T-helper 22 cell (primary cell): ENCODE measurements around the gene MRFAP1L1.
"Not testable (repeated sequence)": the region's sequence is repeated elsewhere in the genome, so short reads cannot be mapped to it uniquely, and the experiment has no call there.

Experiments
- DNase-seq: peaks from one replicate; pipeline ENCODE4 v3.0.0-alpha.2; 2020; ENCODE audit warnings: low read depth

MRFAP1L1 gene

DNA sequence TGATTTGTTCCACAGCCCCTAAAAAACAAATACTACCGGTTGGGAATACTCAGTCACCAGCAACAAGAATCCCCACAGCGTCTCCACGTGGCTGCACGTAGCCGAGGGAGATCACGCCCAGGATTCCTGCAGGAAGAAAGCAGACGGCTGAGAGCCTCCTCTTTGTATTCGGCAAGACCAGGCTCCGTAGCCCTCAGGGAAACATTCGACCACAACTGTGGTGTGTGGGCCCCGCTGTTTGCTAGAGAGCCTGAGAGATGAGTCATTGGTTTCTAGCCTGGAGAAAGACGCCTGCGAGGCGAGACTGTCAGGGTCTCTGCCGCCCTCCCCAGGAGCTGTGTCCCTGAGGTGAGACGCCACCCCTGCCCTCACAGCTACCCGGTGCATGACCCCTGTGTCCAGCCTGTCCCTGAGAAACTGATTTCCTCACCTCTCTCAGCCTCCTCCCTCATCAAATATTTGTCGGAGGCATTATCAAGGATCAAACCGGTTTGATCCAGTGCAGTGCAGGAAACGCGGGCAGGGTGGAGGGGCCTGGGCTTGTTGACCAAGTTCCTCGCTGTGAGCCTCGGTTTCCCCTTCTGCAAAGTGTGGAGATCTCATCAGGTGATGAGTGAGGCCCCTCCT, 20.7 kb downstream of the MRFAP1L1 start:
- DNase-seq, result peak; percentile 68

DNA sequence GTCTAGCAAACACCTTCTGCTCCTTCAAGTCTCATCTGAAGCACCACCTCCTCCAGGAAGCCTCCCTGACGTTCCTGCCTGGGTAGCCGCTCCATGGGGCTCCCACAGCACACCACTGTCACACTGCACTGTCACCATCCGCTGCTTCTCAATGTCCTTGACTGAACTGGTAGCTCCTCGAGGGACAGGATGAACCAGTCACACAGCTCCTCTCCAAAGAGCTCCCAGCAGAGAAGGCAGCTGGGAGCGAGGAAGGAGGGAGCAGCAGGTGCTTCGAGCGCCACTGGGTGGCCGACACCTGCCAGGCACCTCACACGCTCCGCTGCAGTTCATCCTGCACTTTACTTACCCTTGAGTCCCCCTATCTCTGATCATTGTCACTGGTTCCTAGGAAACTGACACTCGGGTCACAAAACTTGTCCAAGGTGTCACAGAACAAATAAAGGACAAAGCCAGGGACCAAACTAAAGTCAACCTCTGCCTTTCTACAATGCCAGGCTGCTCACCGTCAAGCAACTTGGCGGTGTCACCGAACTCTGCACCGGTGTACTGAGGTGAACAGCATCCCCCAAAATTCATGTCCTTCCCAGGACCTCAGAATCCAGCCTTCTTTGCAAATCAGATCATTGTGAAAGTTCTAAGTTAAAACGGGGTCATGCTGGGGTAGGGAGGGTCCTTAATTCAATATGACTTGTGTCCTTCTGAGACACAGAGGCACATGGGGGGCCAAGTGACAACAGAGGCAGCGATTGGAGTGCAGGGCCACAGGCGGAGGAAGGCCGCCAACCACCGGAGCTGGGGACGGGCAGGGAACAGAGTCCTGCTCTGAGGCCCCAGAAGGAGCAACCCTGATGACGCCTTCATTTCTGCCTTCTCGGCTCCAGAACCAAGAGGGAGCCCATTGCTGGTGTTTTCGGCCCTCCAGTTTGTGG, 21.5 kb downstream of the MRFAP1L1 start:
- DNase-seq, result no peak

GRCh38 chr4:6686104-6686787, 23.4 kb downstream of the MRFAP1L1 start:
- DNase-seq, result no peak

DNA sequence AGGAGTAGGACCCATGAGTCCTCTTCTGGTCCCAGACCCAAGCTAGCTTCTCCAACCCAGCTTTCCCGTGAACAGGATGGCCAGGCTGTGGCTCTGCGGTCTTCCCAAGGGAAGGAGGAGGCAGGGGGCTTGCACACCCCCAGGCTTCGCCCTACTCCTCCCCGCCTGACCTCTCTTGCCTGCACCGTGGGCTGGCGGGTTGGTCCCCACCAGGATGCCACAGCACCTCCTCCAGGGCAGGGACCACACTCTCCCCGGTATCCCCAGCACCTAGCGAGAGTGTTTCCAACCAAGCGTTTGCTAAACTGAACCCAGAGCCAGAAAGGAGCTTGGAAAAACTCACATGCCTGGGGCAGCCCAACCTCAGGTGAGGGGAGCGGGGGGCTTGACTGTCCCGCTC, 25.0 kb downstream of the MRFAP1L1 start:
- DNase-seq, result no peak

- no peak for DNase-seq
Measured at GRCh38 chr4:6682862-6683590, 26.6 kb downstream of the MRFAP1L1 start.

DNA sequence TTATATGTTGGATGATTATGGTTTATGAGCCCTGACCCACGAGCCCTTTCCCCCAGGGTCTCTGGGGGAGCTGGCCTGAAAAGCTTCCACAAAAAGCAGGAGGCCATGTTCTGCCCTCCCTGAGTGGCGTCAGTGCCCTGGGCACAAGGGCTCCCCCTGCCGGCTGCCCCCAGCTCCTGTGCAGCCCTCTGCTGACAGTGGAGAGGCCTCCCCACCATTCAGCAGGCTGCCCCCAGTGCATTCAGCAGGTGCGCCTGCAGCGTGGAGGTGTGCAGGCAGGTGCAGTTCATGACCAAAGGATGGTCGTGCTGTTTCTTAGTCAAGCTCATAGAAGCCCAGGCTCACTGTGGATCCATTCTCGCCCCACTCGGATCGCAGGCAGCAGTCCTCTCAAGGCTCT, 28.5 kb downstream of the MRFAP1L1 start:
- DNase-seq, result no peak

GRCh38 chr4:6680372-6681034, 29.2 kb downstream of the MRFAP1L1 start:
- DNase-seq, result no peak

DNA sequence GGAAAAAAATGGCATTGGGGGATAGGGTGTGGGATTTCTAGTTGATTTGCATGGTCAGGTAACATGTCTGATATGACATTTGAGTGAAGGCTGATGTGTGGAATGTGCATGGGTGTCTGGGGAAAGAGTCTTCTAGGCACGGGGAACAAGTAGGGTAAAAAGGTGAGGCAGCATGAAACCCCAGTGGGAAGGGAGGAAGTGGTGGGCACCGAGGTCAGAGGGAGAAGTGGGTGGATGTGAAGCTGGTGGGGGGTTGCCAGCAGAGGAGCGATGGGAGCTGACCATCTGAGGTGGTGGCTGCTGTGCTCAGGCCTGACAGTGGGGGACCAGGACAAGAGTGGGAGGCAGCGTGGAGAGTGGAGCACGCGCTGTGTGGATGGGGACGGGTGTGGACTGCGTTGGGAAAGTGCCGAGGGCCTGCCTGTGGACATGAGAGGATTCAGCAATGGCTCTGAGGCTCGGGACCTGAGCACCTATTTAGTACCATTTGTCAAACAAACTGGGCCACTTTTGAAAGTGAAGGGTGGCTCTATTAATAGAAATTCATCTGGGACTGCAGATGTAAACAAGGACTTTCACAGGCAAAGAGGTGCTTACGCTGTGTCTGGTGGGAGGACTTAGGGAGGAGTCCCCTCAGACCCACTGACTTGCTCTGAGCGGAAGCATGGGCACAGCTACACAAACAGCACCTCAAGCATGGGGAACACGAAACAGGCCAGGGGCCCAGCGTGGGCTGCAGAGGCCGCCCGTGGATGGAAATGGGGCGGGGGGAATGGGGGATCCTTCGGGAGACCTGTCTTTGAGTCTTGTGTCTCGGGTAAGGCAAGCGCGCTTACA, 32.7 kb downstream of the MRFAP1L1 start:
- DNase-seq, result no peak

DNA sequence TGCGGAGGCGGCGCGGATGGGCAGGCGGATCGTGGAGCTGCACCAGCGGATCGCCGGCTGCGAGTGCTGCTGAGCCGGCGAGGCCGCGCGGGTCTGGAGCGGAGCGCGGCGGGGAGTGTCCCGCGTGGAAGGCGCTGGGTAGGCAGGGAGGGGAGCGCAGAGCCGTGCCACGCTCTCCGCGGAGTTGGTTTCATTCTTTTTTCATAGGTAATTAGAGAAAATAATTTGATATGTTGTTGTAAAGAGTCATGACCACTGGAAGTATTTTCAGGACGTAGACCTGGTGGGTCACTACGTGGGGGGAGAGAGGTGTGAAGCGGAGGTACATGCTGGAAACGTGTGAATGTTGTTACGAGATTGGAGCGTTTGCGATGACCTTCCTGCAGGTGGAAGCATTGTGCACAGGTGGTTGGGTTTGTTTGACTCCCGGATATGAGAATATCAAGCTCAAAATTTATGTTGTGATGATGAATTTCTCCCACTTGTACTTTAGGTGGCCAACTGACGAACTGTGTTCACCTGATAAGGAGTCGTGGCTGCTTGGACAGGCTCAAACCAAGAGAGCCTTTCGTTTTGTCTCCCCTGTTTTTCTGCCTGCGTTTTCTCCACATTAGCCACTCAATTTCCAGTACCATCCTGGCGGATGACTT, 35.0 kb downstream of the MRFAP1L1 start:
- DNase-seq, result peak; percentile 45

- DNase-seq, result peak; percentile 94
Measured at GRCh38 chr4:6673660-6674499, 35.8 kb downstream of the MRFAP1L1 start.

DNA sequence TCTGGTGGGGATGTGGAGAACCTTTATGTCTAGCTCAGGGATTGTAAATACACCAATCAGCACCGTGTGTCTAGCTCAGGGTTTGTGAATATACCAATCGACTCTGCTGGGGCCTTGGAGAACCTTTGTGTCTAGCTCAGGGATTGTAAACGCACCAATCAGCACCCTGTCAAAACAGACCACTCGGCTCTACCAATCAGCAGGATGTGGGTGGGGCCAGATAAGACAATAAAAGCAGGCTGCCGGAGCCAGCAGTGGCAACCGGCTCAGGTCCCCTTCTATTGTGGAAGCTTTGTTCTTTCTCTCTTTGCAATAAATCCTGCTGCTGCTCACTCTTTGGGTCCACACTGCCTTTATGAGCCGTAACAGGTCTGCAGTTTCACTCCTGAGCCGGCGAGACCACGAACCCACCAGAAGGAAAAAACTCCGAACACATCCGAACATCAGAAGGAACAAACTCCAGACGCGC, 36.4 kb downstream of the MRFAP1L1 start:
- not testable (repeated sequence) for DNase-seq

- DNase-seq, result not testable (repeated sequence)
Measured at GRCh38 chr4:6672541-6673190, 37.0 kb downstream of the MRFAP1L1 start.

DNA sequence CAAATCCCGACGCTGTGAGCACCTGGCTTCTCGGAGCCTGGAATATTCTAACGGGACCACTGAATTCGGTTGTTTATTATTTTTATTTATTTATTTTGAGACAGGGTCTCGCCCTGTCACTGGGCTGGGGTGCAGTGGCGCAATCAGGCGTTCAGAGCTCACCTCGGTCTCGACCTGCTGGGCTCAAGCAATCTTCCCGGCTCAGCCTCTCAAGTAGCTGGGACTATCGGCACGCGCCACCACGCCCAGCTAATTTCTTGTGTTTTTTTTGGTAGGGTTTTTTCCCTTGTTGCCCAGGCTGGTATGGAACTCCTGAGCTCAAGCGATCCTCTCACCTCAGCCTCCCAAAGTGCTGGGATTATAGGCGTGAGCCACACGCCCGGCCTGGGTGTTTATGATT, 37.5 kb downstream of the MRFAP1L1 start:
- DNase-seq, result no peak

DNA sequence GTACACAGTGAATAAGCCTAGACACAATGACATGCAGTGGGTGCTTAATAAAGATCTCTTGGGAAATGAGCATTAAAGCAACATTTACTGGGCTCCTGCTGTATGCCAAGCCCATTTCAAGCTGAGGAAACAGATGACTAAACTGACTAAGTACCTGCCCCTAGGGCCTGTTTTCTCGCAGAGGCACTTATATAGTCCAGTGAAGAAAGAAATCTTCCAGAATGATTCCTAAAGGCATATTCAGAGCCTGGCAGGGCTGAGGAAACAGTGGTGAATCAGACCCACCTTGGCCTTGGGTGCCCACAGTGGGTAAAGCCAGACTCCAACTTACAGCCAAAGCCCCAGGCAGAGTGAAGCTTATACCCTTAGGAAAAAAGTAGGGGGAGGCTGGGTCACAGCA, 38.0 kb downstream of the MRFAP1L1 start:
- DNase-seq, result no peak

DNA sequence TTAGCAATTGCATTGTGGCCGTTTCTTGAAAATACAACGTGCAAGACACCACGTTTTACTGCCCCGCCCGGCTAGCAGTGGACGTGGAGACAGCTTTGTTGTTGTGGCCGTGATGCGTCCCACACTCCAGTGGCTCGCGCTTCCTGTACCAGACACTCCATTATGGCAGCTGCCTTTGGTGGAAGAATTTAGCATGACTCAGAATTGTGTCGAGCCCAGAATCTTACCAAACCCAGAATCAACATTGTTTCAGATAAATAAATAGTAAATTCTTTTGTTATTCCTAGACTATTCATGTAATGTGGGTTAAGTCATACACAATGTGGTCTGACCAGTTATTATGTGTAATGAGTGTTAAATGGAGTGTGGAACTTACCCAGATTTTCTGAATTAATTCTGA, 41.3 kb downstream of the MRFAP1L1 start:
- DNase-seq, result no peak

DNA sequence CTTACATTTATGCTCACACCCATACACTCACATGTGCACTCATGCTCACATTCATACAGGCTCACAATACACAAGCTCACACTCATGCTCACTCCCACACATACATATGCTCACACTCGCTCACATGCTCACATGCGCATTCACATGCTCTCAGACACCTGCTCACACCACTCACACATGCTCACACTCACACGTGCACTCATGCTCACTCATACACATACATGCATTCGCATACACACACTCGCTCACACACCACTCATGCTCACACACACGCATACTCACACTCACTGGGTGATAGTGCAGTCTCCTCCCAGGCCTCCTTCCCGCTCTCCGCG, 44.4 kb downstream of the MRFAP1L1 start:
- DNase-seq, result no peak

- DNase-seq, result no peak
Measured at GRCh38 chr4:6663596-6664393, 45.9 kb downstream of the MRFAP1L1 start.

DNA sequence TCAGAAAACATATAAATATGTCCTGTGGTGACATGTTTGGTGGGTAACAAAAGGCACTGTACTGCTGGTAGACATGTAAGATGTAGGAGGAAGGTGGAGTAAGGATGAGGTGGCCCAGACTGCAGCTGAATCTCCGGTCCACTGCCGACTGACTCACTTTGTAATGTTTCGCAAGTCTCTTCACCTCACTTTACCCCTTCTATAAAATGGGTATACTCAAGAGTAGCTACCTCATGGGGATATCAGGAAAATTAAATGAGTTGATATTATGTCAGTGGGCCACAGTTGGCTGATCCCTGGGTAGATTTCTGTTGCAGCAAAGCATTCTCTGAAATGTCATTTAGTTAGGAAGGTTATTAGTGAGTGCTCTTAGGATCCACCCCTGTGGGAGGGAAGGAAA, 47.1 kb downstream of the MRFAP1L1 start:
- DNase-seq, result no peak
